Measurements from ENCODE around the gene MYRFL.
"Not testable (repeated sequence)": the region's sequence is repeated elsewhere in the genome, so short reads cannot be mapped to it uniquely, and the experiment has no call there.

Gene MYRFL

GRCh38 chr12:69994086-69994485 is 169.1 kb downstream of the MYRFL start:
- not testable (repeated sequence) for DNase-seq

GRCh38 chr12:69994724-69995173 is 169.7 kb downstream of the MYRFL start:
- no peak for DNase-seq

GRCh38 chr12:69996241-69996640 is 171.2 kb downstream of the MYRFL start:
- no peak for DNase-seq

- no peak for DNase-seq
Measured at GRCh38 chr12:69996722-69997121, 171.7 kb downstream of the MYRFL start.

GRCh38 chr12:69998011-69998410 is 173.0 kb downstream of the MYRFL start:
- DNase-seq, result no peak

- DNase-seq, result no peak
Measured at GRCh38 chr12:69998922-69999321, 173.9 kb downstream of the MYRFL start.

- no peak for DNase-seq
Measured at GRCh38 chr12:69999561-69999960, 174.5 kb downstream of the MYRFL start.

GRCh38 chr12:70002097-70002911 is 177.3 kb downstream of the MYRFL start:
- no peak for DNase-seq

GRCh38 chr12:70002912-70003255 is 177.9 kb downstream of the MYRFL start:
- DNase-seq, result no peak

GRCh38 chr12:70005864-70006618 is 181.0 kb downstream of the MYRFL start:
- DNase-seq, result no peak

- DNase-seq, result no peak
Measured at GRCh38 chr12:70006619-70006973, 181.6 kb downstream of the MYRFL start.

- no peak for DNase-seq
Measured at GRCh38 chr12:70007687-70008086, 182.7 kb downstream of the MYRFL start.
